GM12878 (cell line): ENCODE results near the gene TRIM9. TPM values are rescaled to one million over a fixed set of nuclear protein-coding genes. Genes with fewer than 3 reads are reported as not detected.

ENCODE experiments used
- ATAC-seq: fragments of 200-7000 bp; cut with Tn5 transposase; 3 replicates; pipeline ENCODE4 v1.9.1; 2020; ENCODE audit warnings: mild to moderate bottlenecking, moderate library complexity
- BruUV-seq: library from RNA; stranded (reverse); fragments of 400-500 nt; replicated peaks from 2 replicates; lab custom pipeline; 2021; lab: Mats Ljungman, UMichigan
- CTCF ChIA-PET: fragments of 300-600 bp; sonication (Branson Sonifier 250); formaldehyde crosslinking; extraction: SDS; loops from one replicate; lab custom pipeline; 2021; ENCODE audit warnings: inconsistent platforms; lab: Yijun Ruan, JAX
- POLR2A ChIA-PET: fragments of 350-600 bp; formaldehyde crosslinking; extraction: SDS; loops from one replicate; lab custom pipeline; 2021; ENCODE audit warnings: inconsistent platforms; lab: Charles Lee
- RAD21 ChIA-PET: fragments of 300-600 bp; sonication (Branson Sonifier 250); formaldehyde crosslinking; loops from one replicate; lab custom pipeline; 2023; ENCODE audit warnings: antibody characterized with exemption; ENCODE audit not compliant: unreplicated experiment; lab: Charles Lee
- SMC1A ChIA-PET: fragments of 300-600 bp; sonication (Branson Sonifier 250); formaldehyde crosslinking; loops from one replicate; lab custom pipeline; 2023; ENCODE audit not compliant: unreplicated experiment, uncharacterized antibody; lab: Charles Lee
- DNase-seq: peaks from one replicate; pipeline ENCODE4 v3.0.0-alpha.2; 2011; ENCODE audit warnings: low read depth, low spot score
- FAIRE-seq: peaks from 3 replicates; lab custom pipeline; 2011; peaks lifted over from hg19 to GRCh38; lab: Jason Lieb, UNC
- H2AFZ ChIP-seq: 2 replicates; pipeline ENCODE4 v1.6.0; 2011; ENCODE audit warnings: low read depth, low read length, control low read depth; ENCODE audit not compliant: control insufficient read depth
- H3K27ac ChIP-seq: 2 replicates; pipeline ENCODE4 v1.5.1; 2011; ENCODE audit warnings: control low read depth; ENCODE audit not compliant: control insufficient read depth, insufficient read depth
- H3K27me3 ChIP-seq, 2 experiments: replicated peaks in 1 of 2; 2 replicates each; pipeline versions ENCODE4 v1.6.0 to v1.6.1; 2011; ENCODE audit warnings: low read length in 1 of 2; ENCODE audit not compliant: control insufficient read depth in 2 of 2, insufficient read depth in 2 of 2
- H3K36me3 ChIP-seq, 2 experiments: 2 replicates each; pipeline ENCODE4 v1.5.1; 2011; ENCODE audit warnings: low read length in 1 of 2; ENCODE audit not compliant: control insufficient read depth in 2 of 2, insufficient read depth in 2 of 2
- H3K4me1 ChIP-seq: 2 replicates; pipeline ENCODE4 v1.6.1; 2011; ENCODE audit warnings: mild to moderate bottlenecking, low read length, moderate library complexity, mixed read lengths; ENCODE audit not compliant: control insufficient read depth, insufficient read depth
- H3K4me2 ChIP-seq: 2 replicates; pipeline ENCODE4 v1.6.0; 2011; ENCODE audit warnings: control low read depth; ENCODE audit not compliant: control insufficient read depth, insufficient read depth
- H3K4me3 ChIP-seq: fragments of 200-600 bp; sonication (generic); 2 replicates; pipeline ENCODE4 v1.5.1; 2016
- H3K79me2 ChIP-seq: 2 replicates; pipeline ENCODE4 v1.6.0; 2011; ENCODE audit warnings: low read length; ENCODE audit not compliant: control insufficient read depth, insufficient read depth
- H3K9ac ChIP-seq: 2 replicates; pipeline ENCODE4 v1.8.0; 2011; ENCODE audit warnings: low read length, control low read depth, mixed read lengths; ENCODE audit not compliant: control insufficient read depth, insufficient read depth
- H3K9me3 ChIP-seq: replicated peaks from 3 replicates; pipeline ENCODE4 v1.5.1; 2011; ENCODE audit warnings: mild to moderate bottlenecking, low read length; ENCODE audit not compliant: control insufficient read depth, insufficient read depth
- H4K20me1 ChIP-seq: 2 replicates; pipeline ENCODE4 v1.6.0; 2011; ENCODE audit not compliant: control insufficient read depth, insufficient read depth
- BACH1 ChIP-seq: fragments of 450-650 bp; IDR thresholded peaks from 2 replicates; pipeline ENCODE4 v1.6.1; 2017; ENCODE audit warnings: mild to moderate bottlenecking, borderline replicate concordance
- CHD2 ChIP-seq: IDR thresholded peaks from 2 replicates; pipeline ENCODE4 v1.6.1; 2011; ENCODE audit warnings: low read depth, low read length, improper control_type of control experiment, borderline replicate concordance
- EED ChIP-seq: sonication (generic); IDR thresholded peaks from 2 replicates; pipeline ENCODE4 v1.6.1; 2016; ENCODE audit warnings: antibody characterized with exemption, low read depth
- EGR1 ChIP-seq, 2 experiments: IDR thresholded peaks; 1 replicate in 1 of 2; 2 replicates in 1 of 2; pipeline ENCODE4 v1.6.1; 2011 to 2012; ENCODE audit warnings: low read depth in 2 of 2, low read length in 2 of 2, borderline replicate concordance in 1 of 2, mild to moderate bottlenecking in 1 of 2, moderate library complexity in 1 of 2
- GABPA ChIP-seq: IDR thresholded peaks from 2 replicates; pipeline ENCODE4 v1.6.1; 2014; ENCODE audit warnings: antibody characterized with exemption, low read depth, mild to moderate bottlenecking, inconsistent platforms
- HDGF ChIP-seq: fragments of 450-650 bp; IDR thresholded peaks from 2 replicates; pipeline ENCODE4 v1.6.1; 2016; ENCODE audit warnings: antibody characterized with exemption
- MXI1 ChIP-seq: fragments of 150-350 bp; IDR thresholded peaks from 2 replicates; pipeline ENCODE4 v1.6.1; 2011; ENCODE audit warnings: low read depth, mild to moderate bottlenecking, inconsistent platforms, low read length, improper control_type of control experiment
- NR2C1 ChIP-seq: fragments of 450-650 bp; IDR thresholded peaks from 2 replicates; pipeline ENCODE4 v1.6.1; 2017; ENCODE audit warnings: antibody characterized with exemption, mild to moderate bottlenecking, moderate library complexity
- PAX8 ChIP-seq: fragments of 450-650 bp; IDR thresholded peaks from 2 replicates; pipeline ENCODE4 v1.6.1; 2017; ENCODE audit warnings: mild to moderate bottlenecking, moderate library complexity
- RAD51 ChIP-seq: fragments of 450-650 bp; IDR thresholded peaks from 2 replicates; pipeline ENCODE4 v1.6.1; 2016; ENCODE audit warnings: moderate library complexity, mild to moderate bottlenecking, inconsistent platforms
- RBBP5 ChIP-seq: fragments of 200-600 bp; sonication (generic); conservative IDR thresholded peaks from 2 replicates; pipeline ENCODE4 v1.6.1; 2016
- SPI1 ChIP-seq: IDR thresholded peaks from 2 replicates; pipeline ENCODE4 v1.6.1; 2011; ENCODE audit warnings: low read depth, mild to moderate bottlenecking, low read length, moderate library complexity, borderline replicate concordance; ENCODE audit not compliant: insufficient read depth
- TCF7 ChIP-seq: IDR thresholded peaks from 2 replicates; pipeline ENCODE4 v1.6.1; 2014; ENCODE audit warnings: antibody characterized with exemption, borderline replicate concordance
- ZNF207 ChIP-seq: fragments of 450-650 bp; IDR thresholded peaks from 2 replicates; pipeline ENCODE4 v1.6.1; 2014; ENCODE audit warnings: antibody characterized with exemption, mild to moderate bottlenecking, borderline replicate concordance
- WGBS: methylation state at CpG from one replicate; pipeline ENCODE4 v1.1.6; 2016; ENCODE audit warnings: low lambda C conversion rate; ENCODE audit not compliant: insufficient replicate concordance, insufficient coverage; ENCODE audit errors: missing lambda C conversion rate; 5-methylcytosine and 5-hydroxymethylcytosine counted together
- in situ Hi-C: fragments of 300-500 bp; cut with MboI; formaldehyde crosslinking; loops from 9 replicates; pipeline ENCODE4 v1.14.3; 2018; ENCODE audit warnings: mixed read lengths
- intact Hi-C: fragments of 100-400 bp; cut with micrococcal nuclease; formaldehyde crosslinking; loops from one replicate; pipeline ENCODE4 v1.14.2; 2022; ENCODE audit not compliant: unreplicated experiment
- polyA plus RNA-seq, 11 experiments: library from polyadenylated mRNA; depleted of rRNA in 4 of 11; unstranded in 6 of 11; stranded (reverse) in 5 of 11; fragments of >200 nt; fragmentation: Nextera tagmentation in 4 of 11; fragmentation: Illumina TruSeq in 1 of 11; extraction: Ambion mirVana in 4 of 11; extraction: Trizol in 1 of 11; gene quantifications; 1 replicate in 1 of 11; 2 replicates in 10 of 11; pipeline versions ENCODE4 v1.2.1 to v1.2.3, GENCODE V29; 2011 to 2016; ENCODE audit warnings: inconsistent platforms in 2 of 11, missing spikeins in 2 of 11, low read depth in 1 of 11
- total RNA-seq, 4 experiments: library from RNA; depleted of rRNA in 3 of 4; stranded (reverse); fragments of >200 nt in 3 of 4; fragmentation: Illumina TruSeq in 1 of 4; extraction: Trizol in 1 of 4; gene quantifications; 2 replicates each; pipeline versions ENCODE4 v1.2.1 to v1.2.3, GENCODE V29; 2013 to 2021
- TF ChIP-seq, protein P1 (sequence below): fragments of 450-650 bp; IDR thresholded peaks from 2 replicates; pipeline ENCODE4 v1.6.1; 2018; ENCODE audit warnings: borderline replicate concordance, mild to moderate bottlenecking; ENCODE audit not compliant: partially characterized antibody
- TF ChIP-seq, protein P2 (sequence below): fragments of 450-650 bp; IDR thresholded peaks from 2 replicates; pipeline ENCODE4 v1.6.1; 2018; ENCODE audit warnings: mild to moderate bottlenecking, low read depth, moderate library complexity; ENCODE audit not compliant: partially characterized antibody

Gene TRIM9
- total and polyA plus RNA-seq, 10 of the 15 experiments (the other 5 are each of a cell fraction or from before 2014, with no cell fraction given) = 0.04 to 0.18 (median 0.11) TPM; not detected in 2

DNA sequence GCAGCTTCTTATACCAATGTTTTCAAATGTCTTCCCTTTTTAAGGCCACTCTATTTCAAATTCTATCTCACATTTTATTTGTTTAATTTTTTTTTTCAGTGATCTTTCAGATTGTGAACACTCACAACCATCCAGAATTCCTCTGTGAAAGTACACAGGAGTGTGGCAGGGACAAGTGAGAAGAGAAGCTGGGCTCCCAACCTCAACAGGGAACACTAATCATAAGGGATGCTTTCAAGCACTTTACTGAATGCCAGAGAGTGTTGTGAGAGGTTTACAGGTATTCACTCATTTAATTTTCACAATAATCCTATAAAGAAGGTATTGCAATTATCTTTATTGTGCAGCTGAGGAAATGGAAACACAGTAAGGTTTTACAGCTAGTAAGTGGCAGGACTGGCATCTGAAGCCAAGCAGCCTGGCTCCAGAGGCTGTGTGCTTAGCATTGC lies 90.5 kb downstream of the TRIM9 start (continued):
- TF ChIP-seq SPI1 = no peak
- TF ChIP-seq, protein P1, sequence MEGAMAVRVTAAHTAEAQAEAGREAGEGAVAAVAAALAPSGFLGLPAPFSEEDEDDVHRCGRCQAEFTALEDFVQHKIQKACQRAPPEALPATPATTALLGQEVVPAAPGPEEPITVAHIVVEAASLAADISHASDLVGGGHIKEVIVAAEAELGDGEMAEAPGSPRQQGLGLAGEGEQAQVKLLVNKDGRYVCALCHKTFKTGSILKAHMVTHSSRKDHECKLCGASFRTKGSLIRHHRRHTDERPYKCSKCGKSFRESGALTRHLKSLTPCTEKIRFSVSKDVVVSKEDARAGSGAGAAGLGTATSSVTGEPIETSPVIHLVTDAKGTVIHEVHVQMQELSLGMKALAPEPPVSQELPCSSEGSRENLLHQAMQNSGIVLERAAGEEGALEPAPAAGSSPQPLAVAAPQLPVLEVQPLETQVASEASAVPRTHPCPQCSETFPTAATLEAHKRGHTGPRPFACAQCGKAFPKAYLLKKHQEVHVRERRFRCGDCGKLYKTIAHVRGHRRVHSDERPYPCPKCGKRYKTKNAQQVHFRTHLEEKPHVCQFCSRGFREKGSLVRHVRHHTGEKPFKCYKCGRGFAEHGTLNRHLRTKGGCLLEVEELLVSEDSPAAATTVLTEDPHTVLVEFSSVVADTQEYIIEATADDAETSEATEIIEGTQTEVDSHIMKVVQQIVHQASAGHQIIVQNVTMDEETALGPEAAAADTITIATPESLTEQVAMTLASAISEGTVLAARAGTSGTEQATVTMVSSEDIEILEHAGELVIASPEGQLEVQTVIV = no peak
- no peak for TF ChIP-seq CHD2
- TF ChIP-seq NR2C1 = no peak
- TF ChIP-seq RAD51 = no peak

DNA sequence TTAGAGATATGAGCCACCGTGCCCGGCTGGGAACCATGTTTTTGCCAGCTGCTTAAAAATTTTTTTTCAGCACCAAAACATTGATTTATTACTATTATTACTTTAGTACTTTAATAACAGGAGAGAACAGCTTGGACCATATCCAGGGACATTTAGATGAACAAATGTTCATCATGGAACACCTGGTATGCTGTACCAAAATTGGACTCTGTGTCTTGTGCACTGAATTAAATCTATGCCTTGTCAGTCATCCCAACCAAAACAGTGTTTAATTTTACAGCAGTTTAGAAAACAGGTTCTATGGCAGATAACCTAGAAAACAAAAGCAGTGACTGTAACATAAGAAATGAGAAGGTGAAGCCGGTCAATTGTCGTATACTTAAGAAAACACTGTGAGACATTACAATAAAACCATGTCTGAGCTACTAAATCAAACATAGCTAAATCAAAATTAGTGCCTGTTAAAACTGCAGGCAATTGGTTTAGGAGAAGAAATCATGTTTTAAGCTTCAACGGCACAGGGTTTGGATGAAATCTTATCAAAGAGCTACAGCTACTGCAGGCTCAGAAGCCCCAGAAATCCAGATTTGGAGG lies 92.4 kb downstream of the TRIM9 start:
- H3K4me2 ChIP-seq = no peak overlapping the region
- H4K20me1 ChIP-seq = peaks cover 2% of the 10 kb centered on the region; the same call in 1 of the 2 replicates
- no TSS peak for BruUV-seq
- FAIRE-seq (no peak), DNase-seq (no peak), ATAC-seq (no peak)
- H3K9ac ChIP-seq = no peak overlapping the region
- intact Hi-C loops (no loop called here), in situ Hi-C loops (no loop called here)
- no peak overlapping the region for H2AFZ ChIP-seq
- ChIA-PET POLR2A (no interaction called here), RAD21 (no interaction called here), CTCF (interaction anchor here (0.6 kb wide), 1 partner anchor 29 kb away, joined by 3 read pairs; no protein-coding TSS in a partner anchor), SMC1A (interaction anchor here (0.6 kb wide), 1 partner anchor 407 kb away, joined by 3 read pairs; no protein-coding TSS in a partner anchor)
- H3K36me3 ChIP-seq = no peaks in the 10 kb centered on the region
- no peak overlapping the region for H3K27ac ChIP-seq
- no peak overlapping the region for H3K4me3 ChIP-seq
- H3K9me3 ChIP-seq = no peaks in the 10 kb centered on the region
- H3K79me2 ChIP-seq = no peaks in the 10 kb centered on the region
- H3K27me3 ChIP-seq = no peaks in the 10 kb centered on the region
- 71% methylated on average over 5 of the region's 5 CpGs for WGBS
- no peaks in the 10 kb centered on the region for H3K4me1 ChIP-seq
- TF ChIP-seq EED (no peak), PAX8 (no peak), HDGF (no peak), BACH1 (no peak), RBBP5 (no peak), ZNF207 (no peak), MXI1 (no peak), GABPA (no peak), NR2C1 (no peak), TCF7 (no peak), EGR1 (IDR thresholded peaks at IDR 0.05; ENCODE audit: borderline replicate concordance in 1 of 2, low read depth in 2 of 2, low read length in 2 of 2) (no peak)
- TF ChIP-seq, protein P2, sequence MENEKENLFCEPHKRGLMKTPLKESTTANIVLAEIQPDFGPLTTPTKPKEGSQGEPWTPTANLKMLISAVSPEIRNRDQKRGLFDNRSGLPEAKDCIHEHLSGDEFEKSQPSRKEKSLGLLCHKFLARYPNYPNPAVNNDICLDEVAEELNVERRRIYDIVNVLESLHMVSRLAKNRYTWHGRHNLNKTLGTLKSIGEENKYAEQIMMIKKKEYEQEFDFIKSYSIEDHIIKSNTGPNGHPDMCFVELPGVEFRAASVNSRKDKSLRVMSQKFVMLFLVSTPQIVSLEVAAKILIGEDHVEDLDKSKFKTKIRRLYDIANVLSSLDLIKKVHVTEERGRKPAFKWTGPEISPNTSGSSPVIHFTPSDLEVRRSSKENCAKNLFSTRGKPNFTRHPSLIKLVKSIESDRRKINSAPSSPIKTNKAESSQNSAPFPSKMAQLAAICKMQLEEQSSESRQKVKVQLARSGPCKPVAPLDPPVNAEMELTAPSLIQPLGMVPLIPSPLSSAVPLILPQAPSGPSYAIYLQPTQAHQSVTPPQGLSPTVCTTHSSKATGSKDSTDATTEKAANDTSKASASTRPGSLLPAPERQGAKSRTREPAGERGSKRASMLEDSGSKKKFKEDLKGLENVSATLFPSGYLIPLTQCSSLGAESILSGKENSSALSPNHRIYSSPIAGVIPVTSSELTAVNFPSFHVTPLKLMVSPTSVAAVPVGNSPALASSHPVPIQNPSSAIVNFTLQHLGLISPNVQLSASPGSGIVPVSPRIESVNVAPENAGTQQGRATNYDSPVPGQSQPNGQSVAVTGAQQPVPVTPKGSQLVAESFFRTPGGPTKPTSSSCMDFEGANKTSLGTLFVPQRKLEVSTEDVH = no peak
- TF ChIP-seq, protein P1 = no peak
